Stimulated activated CD4-positive, alpha-beta T cell treated with anti-CD3 and anti-CD28 coated beads, TNF-alpha, amount 100 ng/mL, for 1 hour (primary cell): ENCODE data around the gene HECTD3.
"Not testable (repeated sequence)": the region's sequence is repeated elsewhere in the genome, so short reads cannot be mapped to it uniquely, and the experiment has no call there.

ENCODE experiments used
- DNase-seq, 3 donors: peaks; one replicate each; pipeline ENCODE4 v3.0.0-alpha.2; 2020; ENCODE audit warnings: low read depth in 3 of 3, low spot score in 1 of 3

The HECTD3 gene

DNA sequence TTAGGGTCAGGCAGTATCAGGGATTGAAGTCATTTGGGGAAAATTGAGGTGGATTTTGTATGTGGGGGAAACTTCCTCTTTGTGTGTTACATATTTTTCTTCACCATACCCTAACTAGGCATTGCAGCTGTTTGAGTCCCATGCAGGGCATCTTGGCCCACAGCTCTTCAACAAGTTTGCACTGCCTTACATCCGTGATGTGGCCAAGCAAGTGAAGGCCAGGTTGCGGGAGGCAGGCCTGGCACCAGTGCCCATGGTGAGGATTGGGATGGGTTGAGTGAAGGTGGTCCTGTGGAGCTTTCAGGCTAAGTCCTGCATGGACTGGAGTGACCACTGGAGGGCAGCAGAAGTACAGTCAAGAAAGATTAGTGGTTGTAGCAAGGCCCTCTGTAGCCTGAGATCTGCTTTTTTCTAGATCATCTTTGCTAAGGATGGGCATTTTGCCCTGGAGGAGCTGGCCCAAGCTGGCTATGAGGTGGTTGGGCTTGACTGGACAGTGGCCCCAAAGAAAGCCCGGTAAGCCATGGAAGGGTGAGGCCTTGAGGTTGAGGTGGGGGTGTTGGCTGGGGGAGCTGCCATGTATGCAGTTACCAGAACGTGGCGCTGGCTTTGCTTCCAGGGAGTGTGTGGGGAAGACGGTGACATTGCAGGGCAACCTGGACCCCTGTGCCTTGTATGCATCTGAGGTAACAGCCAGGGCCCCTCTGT is 3.4 kb upstream of the HECTD3 start:
- peak; percentile 56 to 65 (median 58) for DNase-seq

DNA sequence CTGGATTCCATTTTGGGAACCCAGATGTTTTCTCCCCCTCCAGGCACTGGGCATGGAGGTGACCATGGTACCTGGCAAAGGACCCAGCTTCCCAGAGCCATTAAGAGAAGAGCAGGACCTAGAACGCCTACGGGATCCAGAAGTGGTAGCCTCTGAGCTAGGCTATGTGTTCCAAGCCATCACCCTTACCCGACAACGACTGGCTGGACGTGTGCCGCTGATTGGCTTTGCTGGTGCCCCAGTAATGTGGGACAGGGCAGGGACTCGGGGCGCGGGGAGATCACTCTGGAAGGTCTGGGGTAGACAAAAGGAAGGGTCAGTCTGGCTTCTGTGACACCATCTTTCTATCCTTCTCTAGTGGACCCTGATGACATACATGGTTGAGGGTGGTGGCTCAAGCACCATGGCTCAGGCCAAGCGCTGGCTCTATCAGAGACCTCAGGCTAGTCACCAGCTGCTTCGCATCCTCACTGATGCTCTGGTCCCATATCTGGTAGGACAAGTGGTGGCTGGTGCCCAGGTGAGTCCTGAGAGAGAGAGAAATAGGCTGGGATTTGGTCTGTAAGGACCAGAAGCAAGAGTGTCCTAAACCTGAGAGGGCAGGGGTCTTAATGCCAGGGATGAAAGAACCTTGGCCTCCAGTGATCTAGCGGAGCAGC is 2.6 kb upstream of the HECTD3 start:
- DNase-seq = no peak

DNA sequence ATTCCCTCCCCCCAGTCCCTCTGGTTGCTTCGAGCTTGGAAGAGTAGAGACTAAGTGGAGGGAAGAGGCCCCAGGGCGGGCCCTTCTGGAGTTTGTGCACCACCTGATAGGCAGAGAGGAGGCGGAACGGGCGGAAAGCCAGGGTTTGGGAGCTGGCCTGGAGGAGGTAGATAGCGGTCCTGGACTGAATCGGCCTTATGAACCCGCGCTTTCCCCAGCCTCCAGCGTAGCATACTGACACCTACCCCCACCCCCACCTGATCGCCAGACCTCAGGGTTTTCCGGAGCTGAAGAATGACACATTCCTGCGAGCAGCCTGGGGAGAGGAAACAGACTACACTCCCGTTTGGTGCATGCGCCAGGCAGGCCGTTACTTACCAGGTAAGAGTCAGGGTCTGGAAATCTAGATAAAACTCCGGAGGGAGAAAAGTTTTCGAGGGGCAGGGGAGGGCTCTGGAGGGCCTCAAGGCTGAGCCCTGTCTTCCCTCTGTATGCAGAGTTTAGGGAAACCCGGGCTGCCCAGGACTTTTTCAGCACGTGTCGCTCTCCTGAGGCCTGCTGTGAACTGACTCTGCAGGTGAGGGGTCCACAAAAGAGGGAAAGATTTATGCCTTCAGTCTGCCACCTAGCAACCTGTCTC is 1.6 kb upstream of the HECTD3 start:
- peak in 1 of 3 donors; percentile 28 for DNase-seq

DNA sequence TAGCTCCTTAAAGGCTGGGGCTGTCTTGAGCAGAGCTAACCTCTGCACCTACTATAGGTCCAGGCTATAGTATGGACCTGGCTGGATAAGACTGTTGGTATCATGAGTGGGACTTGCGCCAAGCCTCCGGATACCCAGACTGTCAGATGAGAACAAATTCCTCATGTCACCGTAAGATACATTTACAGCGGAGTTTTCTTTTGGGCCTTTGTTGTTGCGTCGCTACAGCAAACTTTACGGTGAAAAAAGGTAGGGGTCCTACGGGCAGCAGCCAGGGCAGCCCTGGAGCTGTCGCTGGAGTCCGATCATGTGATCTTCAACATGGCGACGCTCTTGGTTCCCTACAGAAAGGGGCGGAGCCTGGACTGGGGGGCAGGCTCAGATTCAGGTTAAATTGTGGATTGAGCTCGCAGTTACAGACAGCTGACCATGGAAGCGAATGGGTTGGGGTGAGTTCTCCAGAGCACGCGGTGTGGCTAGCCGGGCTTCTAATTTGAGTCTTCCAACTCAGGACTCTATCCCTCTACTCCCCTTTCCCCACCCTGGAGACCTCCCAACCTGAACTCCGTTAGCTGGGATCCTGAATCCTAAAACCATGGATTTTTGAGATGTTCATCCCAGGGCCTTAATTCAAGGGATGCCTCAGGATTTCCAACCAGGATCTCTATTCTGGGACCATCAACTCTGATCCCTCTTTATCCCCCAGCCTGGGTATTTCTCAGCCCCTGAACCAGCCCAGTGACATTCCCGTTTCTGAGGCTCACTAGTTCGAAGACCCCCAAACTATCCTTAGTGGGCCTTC is 914 bp upstream of the HECTD3 start, which contains the start of gene UROD:
Gene UROD, plus strand, starts transcription at position 418 of the 802 bp plus-strand sequence. Its CDS starts 12 bp downstream, at position 430.
- peak; percentile 66 to 78 (median 75) for DNase-seq

DNA sequence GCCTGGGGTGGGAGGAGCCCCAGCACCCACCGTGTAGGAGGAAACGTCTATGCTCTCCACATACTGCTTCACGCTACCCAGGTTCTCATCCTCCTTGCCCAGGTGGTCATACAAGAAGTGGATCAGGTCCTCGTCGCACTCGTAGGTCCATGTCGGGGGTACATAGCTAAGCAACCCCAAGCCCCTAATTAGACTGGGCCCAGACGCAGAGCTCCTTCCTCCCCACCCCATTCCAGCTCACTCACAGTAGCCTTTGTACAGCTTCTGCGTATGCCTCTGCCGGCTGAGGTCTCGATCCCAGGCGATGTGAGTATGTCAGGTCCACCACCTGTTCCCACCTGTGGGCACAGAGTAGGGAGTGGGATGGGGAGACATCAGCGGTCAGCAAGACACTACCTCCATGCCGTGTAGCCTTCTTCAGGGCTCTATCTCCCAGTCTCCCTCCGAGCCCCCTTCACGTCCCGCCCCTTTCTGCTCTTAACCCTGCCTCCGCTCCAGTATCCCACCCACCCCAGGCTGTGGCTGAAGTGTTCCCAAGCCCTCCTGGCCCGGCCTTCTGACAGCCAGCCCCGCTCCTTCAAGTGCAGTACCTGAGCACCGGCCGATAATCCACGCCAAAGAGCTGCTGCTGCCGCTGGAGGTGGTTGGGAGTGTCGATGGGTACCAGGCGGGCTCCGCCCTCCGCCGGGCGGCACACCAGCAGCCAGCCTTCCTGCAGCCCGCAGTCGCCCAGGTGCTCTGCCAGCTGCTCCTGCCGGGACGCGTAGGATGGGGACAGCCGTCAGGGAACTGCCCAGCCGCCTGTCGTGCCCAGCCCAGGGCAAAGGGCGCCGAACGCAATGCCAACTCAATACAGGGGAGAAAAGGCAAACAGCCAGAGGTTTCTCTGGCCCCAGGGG is 919 bp downstream of the HECTD3 start:
- no peak for DNase-seq

DNA sequence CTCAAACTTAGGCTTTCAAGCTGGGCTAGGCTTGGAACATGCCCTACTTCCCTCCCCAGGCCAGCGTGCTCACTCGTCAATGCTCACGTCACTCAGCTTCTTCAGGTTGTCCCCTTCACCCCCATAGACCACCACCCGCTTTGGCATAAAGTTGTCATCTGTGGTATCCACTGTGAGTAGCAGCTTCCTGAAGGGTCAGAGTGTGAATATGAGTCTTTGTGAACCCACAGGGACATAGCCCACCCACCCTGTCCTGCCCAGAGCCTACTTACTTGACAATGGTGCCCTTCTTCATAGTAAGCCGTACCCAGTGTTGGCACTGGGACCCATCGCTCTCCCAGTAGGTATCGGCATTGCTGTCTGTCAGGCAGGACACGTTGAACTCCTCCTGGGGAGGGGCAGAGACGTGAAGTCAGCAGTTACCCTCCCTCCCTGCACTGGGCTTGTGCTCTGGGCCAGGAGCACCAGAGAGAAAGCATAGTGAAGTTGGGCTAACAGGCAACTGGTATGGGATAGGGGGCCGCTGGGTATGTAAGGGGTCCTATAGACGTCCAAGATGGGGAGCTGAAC is 1.7 kb downstream of the HECTD3 start:
- no peak for DNase-seq

DNA sequence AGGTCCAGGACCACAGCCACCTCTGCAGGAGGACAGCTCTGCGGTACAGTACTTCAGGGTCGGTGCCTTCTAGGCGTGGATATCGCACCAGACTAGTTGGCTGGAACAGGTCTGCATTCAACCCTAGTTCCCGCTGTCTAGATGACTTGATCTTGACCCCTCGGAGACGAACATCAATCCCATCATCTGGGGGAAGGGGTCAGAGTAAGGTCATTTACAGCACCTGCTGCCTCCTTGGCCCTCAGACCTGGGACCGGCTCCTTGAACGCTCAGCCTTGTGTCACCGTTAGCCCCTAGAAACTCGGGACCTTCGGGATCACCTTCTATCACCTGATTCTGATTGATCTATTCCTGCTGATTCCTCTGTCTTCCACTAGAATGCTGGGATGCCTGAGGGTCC is 2.6 kb downstream of the HECTD3 start:
- no peak for DNase-seq

DNA sequence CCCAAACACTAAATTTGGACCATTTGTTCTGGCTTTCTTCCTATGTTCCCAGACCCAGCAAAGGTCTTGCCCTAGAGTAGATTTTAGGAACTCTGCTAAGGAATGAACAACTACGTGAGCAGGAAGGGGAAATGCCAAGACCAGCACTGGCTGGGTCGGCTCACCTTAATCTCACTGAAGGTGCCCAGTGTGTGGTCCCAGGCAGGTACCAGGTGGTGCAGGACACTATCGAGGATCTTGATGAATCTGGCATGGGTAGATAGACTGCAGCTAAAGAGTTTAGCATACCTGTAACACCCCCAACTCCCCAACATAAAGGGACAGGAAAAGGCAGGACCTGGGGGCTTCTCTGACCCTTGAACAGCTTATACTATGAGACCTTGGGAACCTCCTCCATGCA is 3.0 kb downstream of the HECTD3 start:
- DNase-seq = no peak

DNA sequence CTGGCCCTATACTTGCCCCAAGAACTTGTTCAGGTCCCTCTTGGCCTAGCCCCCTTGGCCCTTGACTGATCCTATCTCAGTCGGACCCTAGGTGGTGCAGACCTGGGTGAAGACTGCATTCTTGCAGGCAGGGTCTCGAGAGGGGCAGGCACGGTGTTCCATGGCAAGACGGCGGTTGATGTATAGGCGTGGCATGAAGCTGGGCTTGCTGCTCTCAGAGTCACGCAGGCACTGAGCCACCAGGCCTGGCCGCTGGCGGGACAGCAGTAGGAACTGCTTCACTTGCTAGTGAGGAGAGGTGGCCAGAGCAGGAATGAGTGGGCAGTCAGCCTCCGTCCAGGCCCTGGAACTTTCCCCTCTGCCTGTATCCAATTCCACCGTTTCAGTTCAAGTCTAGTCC is 3.8 kb downstream of the HECTD3 start:
- no peak for DNase-seq

DNA sequence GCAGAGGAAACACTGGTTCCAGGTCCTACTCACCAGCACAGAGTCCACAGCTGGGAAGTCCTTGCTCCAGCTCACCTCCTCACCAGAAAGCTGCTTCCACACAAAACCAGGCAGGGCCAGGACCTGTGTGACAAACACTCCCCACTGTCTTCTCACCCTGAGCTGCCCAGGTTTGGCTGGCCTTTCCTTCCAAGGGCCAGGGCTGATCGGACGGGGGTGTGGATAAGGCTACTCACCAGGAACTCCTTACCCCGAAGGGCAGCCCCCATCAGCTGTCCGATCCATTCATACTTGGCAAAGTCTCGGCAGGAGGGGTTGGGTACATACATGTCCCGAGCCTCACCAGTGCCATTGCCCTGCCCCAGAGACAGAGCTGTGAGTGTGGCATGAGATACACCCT is 5.4 kb downstream of the HECTD3 start:
- no peak for DNase-seq

DNA sequence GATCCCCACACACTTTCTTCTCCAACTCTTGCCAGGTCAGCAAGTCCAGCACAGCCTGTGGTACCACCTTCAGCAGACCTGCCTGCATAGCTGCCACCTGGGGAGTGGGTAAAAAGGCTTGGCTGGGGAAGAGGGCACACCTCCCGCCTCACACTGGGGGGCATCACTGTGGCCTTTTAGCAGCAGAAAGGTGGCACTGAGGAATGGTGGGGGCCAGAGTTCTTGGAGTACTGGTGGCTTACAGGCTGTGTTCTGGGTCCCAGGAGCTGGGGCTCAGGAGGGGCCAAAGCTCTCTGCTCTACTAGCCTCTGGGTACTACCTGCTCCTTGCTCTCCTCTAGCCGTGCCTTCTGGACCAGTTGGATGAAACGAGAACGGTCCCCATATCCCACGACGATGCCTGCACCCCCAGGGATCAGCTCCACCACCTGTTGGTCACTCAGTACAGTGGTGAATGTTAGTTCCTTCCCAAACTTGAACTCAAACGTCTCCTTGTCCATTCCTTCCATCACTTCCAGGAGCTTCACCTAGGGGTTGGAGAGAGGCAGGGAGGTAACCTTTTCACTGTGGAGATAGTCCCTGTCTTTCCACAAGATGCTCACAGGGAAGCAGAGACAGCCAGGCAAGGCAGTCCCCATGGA is 6.7 kb downstream of the HECTD3 start:
- no peak for DNase-seq

DNA sequence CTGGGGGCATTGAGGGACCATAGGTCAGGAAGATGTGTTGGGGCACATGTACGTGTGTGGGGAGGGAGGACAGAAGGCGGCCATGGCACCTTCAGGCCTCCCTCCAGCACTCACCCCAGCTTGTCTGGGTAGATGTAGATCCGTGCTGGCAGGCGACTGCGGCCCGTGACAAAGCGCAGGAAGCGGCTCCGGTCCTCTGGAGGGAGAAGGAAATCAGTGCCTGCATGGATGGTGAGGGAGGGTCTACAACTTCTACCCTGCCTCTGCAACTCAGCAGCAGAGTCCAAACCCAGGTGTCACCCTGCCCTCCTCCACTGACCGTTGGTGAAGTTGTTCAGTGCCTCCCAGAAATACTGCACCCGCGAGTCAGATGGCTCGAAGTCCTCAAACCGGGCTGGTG is 7.4 kb downstream of the HECTD3 start:
- no peak for DNase-seq

DNA sequence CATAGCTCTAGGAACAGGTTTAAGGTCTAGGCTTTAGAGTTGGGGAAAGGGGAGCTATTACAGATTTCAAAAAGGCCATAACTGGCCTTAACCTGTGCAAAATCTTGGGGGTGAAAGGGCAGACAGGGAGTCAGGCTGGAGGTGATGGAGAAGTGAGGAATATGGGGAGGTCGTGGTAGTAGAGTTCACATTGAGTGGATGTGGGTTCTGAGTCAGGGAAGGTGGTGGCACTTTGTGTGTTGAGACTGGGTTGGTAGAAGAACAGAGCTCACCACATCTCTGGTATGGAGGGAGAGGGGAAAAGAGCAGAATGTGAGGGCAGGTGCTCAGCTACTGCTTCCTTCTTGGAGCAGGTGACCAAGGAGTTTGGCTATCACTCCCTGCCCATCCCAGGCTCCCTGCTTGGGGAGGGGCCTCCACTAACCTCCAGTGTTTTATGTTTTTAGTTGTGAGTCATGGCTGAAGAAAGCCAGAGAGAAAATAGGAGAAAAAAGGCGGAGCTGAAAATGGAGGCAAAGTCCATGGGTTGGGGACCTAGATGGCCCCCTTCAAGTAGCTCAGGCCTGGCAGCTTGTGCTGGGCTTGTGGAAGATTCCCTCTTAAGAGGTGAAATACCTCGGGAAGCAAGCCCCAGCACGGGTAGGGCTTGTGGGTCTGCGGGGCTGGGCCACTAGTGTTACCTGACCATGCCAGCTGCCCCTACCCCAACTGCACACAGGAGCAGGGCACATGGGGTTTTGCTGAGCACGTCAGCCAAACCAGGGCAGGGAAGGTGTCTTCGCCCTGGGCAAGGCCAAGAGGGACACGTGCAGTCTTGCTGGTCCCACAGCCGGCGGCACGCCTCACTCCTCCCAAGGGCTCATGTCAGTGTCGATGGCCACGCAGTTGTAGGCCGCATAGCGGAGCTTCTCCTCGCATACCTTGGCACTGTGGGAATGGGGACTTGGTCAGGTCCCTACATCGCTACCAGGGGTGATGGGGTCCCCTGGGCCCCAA is 8.2 kb downstream of the HECTD3 start:
- DNase-seq = no peak

DNA sequence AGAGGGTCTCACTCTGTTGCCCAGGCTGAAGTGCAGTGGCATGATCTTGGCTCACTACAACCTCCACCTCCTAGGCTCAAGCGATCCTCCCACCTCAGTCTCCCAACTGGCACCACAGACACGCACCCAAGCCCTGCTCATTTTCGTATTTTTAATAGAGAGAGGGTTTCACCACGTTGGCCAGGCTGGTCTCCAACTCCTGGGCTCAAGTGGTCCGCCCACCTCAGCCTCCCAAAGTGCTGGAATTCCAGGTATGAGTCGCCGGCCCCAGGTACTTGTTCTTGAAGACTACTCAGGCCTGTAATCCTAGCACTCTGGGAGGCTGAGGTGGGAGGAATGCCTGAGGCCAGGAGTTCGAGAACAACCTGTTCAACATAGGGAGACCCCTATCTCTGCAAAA is 9.5 kb downstream of the HECTD3 start:
- not testable (repeated sequence) for DNase-seq

DNA sequence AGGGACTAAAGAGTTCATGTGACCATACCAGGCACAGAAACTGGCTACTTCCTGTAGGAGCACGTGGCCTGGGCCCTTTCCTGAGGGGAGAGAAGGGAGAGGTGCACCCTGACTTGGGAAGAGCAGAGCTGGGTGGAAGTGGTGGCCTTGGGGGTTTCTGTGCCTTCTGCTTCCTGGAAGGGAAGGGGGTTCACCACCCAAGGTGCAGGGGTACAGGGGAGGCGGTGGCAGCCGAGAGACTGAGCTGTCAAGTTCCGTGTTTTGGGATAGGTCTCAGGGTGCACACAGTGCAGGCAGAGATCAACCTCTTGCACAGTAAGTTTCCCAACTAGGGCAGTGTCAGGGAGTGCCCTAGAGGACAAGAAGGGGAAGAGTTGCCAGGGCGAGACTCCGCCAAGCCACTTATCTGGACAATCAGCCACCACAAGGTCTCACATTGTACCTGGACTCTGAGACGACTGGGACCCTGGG is 10.1 kb downstream of the HECTD3 start:
- DNase-seq = no peak

DNA sequence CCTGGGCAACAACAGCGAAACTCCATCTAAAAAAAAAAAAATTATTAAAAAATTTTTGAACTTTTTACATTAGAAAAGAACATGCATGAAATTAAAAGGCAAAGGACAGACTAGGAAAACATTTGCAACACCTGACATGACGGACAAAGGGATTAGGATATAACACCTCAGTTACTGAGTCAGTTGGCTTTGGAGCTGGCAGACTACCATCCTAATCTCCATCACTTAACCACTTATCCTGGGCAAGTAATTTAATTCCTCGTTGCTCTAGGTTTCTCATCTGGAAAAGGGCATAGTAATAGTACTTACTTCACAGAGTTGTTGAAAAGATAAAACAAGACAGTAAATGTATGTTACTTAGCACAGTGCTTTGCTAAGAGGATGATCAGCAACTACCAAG is 11.9 kb downstream of the HECTD3 start:
- no peak for DNase-seq

DNA sequence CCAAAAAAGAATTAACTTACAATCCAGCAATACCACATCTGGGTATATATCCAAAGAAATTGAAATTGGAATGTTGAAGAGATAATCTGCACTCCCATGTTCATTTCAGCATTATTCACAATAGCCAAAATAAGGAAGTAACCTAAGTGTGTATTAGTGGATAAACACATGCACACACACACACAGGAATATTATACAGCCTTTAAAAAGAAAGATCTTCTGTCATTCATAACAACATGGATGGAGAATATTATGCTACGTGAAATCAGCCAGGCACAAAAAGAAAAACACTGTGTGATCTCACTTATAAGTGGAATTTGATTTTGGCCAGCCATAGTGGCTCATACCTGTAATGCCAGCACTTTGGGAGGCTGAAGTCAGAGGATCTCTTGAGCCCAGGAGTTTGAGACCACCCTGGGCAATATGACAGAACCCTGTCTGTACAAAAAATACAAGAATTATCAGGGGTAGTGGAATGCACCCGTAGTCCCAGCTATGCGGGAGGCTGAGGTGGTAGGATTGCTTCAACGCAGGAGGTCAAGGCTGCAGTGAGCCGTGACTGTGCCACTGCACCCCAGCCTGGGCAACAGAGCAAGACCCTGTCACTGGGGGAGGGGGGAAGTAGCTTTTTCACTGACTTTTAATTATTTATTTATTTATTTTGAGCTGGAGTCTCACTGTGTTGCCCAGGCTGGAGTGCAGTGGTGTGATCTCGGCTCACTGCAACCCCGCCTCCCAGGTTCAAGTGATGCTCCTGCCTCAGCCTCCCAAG is 15.5 kb downstream of the HECTD3 start:
- no peak for DNase-seq
